HFFc6 (cell line): ENCODE measurements around the gene XRCC5. TPM values are rescaled to one million over a fixed set of nuclear protein-coding genes. Genes with fewer than 3 reads are reported as not detected.

Experiments used
- DNase-seq: peaks from one replicate; pipeline ENCODE4 v3.0.0-alpha.2; 2018
- H3K27ac Mint-ChIP-seq: 2 replicates; pipeline ENCODE4 v1.8.0; 2020; ENCODE audit warnings: mild to moderate bottlenecking, mixed read lengths
- H3K27me3 Mint-ChIP-seq: 2 replicates; pipeline ENCODE4 v1.8.0; 2021; ENCODE audit warnings: mild to moderate bottlenecking, moderate library complexity, mixed read lengths; ENCODE audit not compliant: insufficient read depth
- H3K36me3 Mint-ChIP-seq: 2 replicates; pipeline ENCODE4 v1.8.0; 2021; ENCODE audit warnings: low read depth, mixed read lengths
- H3K4me1 Mint-ChIP-seq: 2 replicates; pipeline ENCODE4 v1.8.0; 2020; ENCODE audit warnings: low read depth, mixed read lengths
- H3K4me3 Mint-ChIP-seq: 2 replicates; pipeline ENCODE4 v1.8.0; 2020; ENCODE audit warnings: mild to moderate bottlenecking, moderate library complexity, mixed read lengths
- H3K9me3 Mint-ChIP-seq: 2 replicates; pipeline ENCODE4 v1.8.0; 2020; ENCODE audit warnings: mild to moderate bottlenecking, mixed read lengths
- CTCF ChIP-seq: fragments of 200-600 bp; sonication (generic); IDR thresholded peaks from 2 replicates; pipeline ENCODE4 v1.5.0; 2021; ENCODE audit warnings: antibody characterized with exemption, mild to moderate bottlenecking
- total RNA-seq, 6 experiments: library from RNA; stranded (reverse); fragmentation: NEBNext Ultra II Directional; extraction: Animal tissue kit (Norgen Biotek cat#: 25700); gene quantifications; 2 replicates in 1 of 6; 3 replicates in 5 of 6; pipeline ENCODE4 v1.2.3, GENCODE V29; 2021

XRCC5 gene
- total RNA-seq, 6 experiments from 2014 or later: 291 to 372 (median 352) TPM

GRCh38 chr2:216236486-216236885, 127.3 kb downstream of the XRCC5 start:
- DNase-seq: no peak
- Mint-ChIP-seq H3K36me3 (peaks cover 31% of the 10 kb centered on the region), H3K9me3 (peaks cover 23% of the 10 kb centered on the region), H3K4me3 (no peak overlapping the region), H3K4me1 (peaks cover 6% of the 10 kb centered on the region; the same call in 1 of the 2 replicates), H3K27ac (no peak overlapping the region), H3K27me3 (no peaks in the 10 kb centered on the region; the same call in 1 of the 2 replicates)
- no peak for TF ChIP-seq CTCF

GRCh38 chr2:216242365-216242764, 133.2 kb downstream of the XRCC5 start:
- no peak overlapping the region for H3K27ac Mint-ChIP-seq
- no peaks in the 10 kb centered on the region for H3K4me1 Mint-ChIP-seq
- H3K36me3 Mint-ChIP-seq: peaks cover 5% of the 10 kb centered on the region; the same call in 1 of the 2 replicates
- TF ChIP-seq CTCF: no peak
- no peak overlapping the region for H3K4me3 Mint-ChIP-seq
- H3K27me3 Mint-ChIP-seq: no peaks in the 10 kb centered on the region; the same call in 1 of the 2 replicates
- H3K9me3 Mint-ChIP-seq: no peaks in the 10 kb centered on the region
- no peak for DNase-seq

GRCh38 chr2:216243026-216243425, 133.9 kb downstream of the XRCC5 start:
- Mint-ChIP-seq H3K4me3 (no peak overlapping the region), H3K9me3 (no peaks in the 10 kb centered on the region), H3K27ac (no peak overlapping the region), H3K27me3 (no peaks in the 10 kb centered on the region; the same call in 1 of the 2 replicates), H3K4me1 (no peaks in the 10 kb centered on the region), H3K36me3 (peaks cover 5% of the 10 kb centered on the region; the same call in 1 of the 2 replicates)
- TF ChIP-seq CTCF: no peak
- no peak for DNase-seq

- H3K27ac Mint-ChIP-seq: no peak overlapping the region
- peaks cover 6% of the 10 kb centered on the region; the same call in 1 of the 2 replicates for H3K36me3 Mint-ChIP-seq
- H3K4me1 Mint-ChIP-seq: no peaks in the 10 kb centered on the region
- H3K27me3 Mint-ChIP-seq: no peaks in the 10 kb centered on the region
- DNase-seq: no peak
- no peak for TF ChIP-seq CTCF
- H3K4me3 Mint-ChIP-seq: no peak overlapping the region
- no peaks in the 10 kb centered on the region for H3K9me3 Mint-ChIP-seq
Observed at GRCh38 chr2:216245391-216245975, 136.3 kb downstream of the XRCC5 start.

- DNase-seq: no peak
- Mint-ChIP-seq H3K27me3 (no peaks in the 10 kb centered on the region), H3K9me3 (no peaks in the 10 kb centered on the region), H3K4me3 (no peak overlapping the region), H3K36me3 (peaks cover 6% of the 10 kb centered on the region; the same call in 1 of the 2 replicates), H3K4me1 (no peaks in the 10 kb centered on the region), H3K27ac (no peak overlapping the region)
- no peak for TF ChIP-seq CTCF
Observed at GRCh38 chr2:216246766-216247165, 137.6 kb downstream of the XRCC5 start.

Other genes starting within 250 kb of the XRCC5 start
- gene MREG, start 95.8 kb upstream of the XRCC5 start, total RNA-seq: 1 to 10 TPM; 2.0 to 3.5 (median 3.2) TPM
- gene PECR, start 27.5 kb upstream of the XRCC5 start, total RNA-seq: 1 to 10 TPM; 4.9 to 7.5 (median 6.4) TPM
- under 1 TPM in 3 of 6 experiments, not detected in 3; 0.09 to 0.25 (median 0.13) TPM for gene TMEM169, start 27.4 kb upstream of the XRCC5 start, total RNA-seq